Panc1 (cell line): ENCODE measurements around the gene MRPL41. TPM values are rescaled to one million over a fixed set of nuclear protein-coding genes. Genes with fewer than 3 reads are reported as not detected.
"Not testable (repeated sequence)": the region's sequence is repeated elsewhere in the genome, so short reads cannot be mapped to it uniquely, and the experiment has no call there.

Experiments
- ATAC-seq: fragments of 200-7000 bp; cut with Tn5 transposase; 2 replicates; pipeline ENCODE4 v1.9.1; 2020; ENCODE audit warnings: mild to moderate bottlenecking, moderate library complexity
- BruUV-seq: library from RNA; stranded (reverse); fragments of 400-500 nt; replicated peaks from 2 replicates; lab custom pipeline; 2021; lab: Mats Ljungman, UMichigan
- CTCF ChIA-PET: fragments of 300-600 bp; sonication (Branson Sonifier 250); formaldehyde crosslinking; loops from one replicate; lab custom pipeline; 2022; ENCODE audit warnings: antibody characterized with exemption; lab: Charles Lee
- POLR2A ChIA-PET: fragments of 300-600 bp; sonication (Branson Sonifier 250); formaldehyde crosslinking; loops from one replicate; lab custom pipeline; 2022; ENCODE audit warnings: antibody characterized with exemption; lab: Charles Lee
- DNase-seq: peaks from one replicate; pipeline ENCODE4 v3.0.0-alpha.2; 2010; ENCODE audit warnings: low read depth, low spot score
- H3K27ac ChIP-seq: 2 replicates; pipeline ENCODE4 v1.5.1; 2011; ENCODE audit warnings: mild to moderate bottlenecking, low read length, inconsistent platforms
- H3K27me3 ChIP-seq: fragments of 200-500 bp; sonication (Bioruptor generic); 2 replicates; pipeline ENCODE4 v1.6.0; 2014; ENCODE audit warnings: low read length, inconsistent platforms; ENCODE audit not compliant: control insufficient read depth, insufficient read depth
- H3K36me3 ChIP-seq: fragments of 200-500 bp; sonication (Bioruptor generic); 2 replicates; pipeline ENCODE4 v1.5.1; 2014; ENCODE audit warnings: inconsistent platforms, mild to moderate bottlenecking, low read length, moderate library complexity; ENCODE audit not compliant: control insufficient read depth, insufficient read depth
- H3K4me1 ChIP-seq: 2 replicates; pipeline ENCODE4 v1.5.1; 2011; ENCODE audit warnings: inconsistent platforms, mild to moderate bottlenecking, low read length, moderate library complexity; ENCODE audit not compliant: control insufficient read depth, insufficient read depth
- H3K4me3 ChIP-seq, 2 experiments: 2 replicates each; pipeline ENCODE4 v1.5.1; 2011 to 2012; ENCODE audit warnings: low read depth in 2 of 2, low read length in 2 of 2, mild to moderate bottlenecking in 2 of 2, inconsistent platforms in 1 of 2, moderate library complexity in 1 of 2
- H3K9me3 ChIP-seq: fragments of 200-500 bp; sonication (Bioruptor generic); 2 replicates; pipeline ENCODE4 v1.5.1; 2014; ENCODE audit warnings: low read depth, mild to moderate bottlenecking, inconsistent platforms, low read length, moderate library complexity; ENCODE audit not compliant: control insufficient read depth, insufficient read depth
- POLR2AphosphoS5 ChIP-seq: IDR thresholded peaks from 2 replicates; pipeline ENCODE4 v1.6.1; 2012; ENCODE audit warnings: mild to moderate bottlenecking, low read depth, low read length, moderate library complexity
- SIN3A ChIP-seq: IDR thresholded peaks from 2 replicates; pipeline ENCODE4 v1.6.1; 2012; ENCODE audit warnings: low read depth, mild to moderate bottlenecking, low read length, moderate library complexity, borderline replicate concordance; ENCODE audit not compliant: insufficient read depth
- TCF7L2 ChIP-seq: IDR thresholded peaks from 2 replicates; pipeline ENCODE4 v1.6.1; 2011; ENCODE audit warnings: mild to moderate bottlenecking, low read depth, low read length, inconsistent platforms
- in situ Hi-C: cut with HindIII; loops from 2 replicates; pipeline ENCODE4 v1.10.0; 2016; ENCODE audit warnings: low sequenced_read_pairs, low pct_unique_long_range_greater_than_20kb
- intact Hi-C: fragments of 100-400 bp; cut with micrococcal nuclease; formaldehyde crosslinking; loops from one replicate; pipeline ENCODE4 v1.10.0; 2022; ENCODE audit not compliant: unreplicated experiment
- total RNA-seq: library from RNA; stranded (reverse); gene quantifications from one replicate; pipeline ENCODE4 v1.2.1, GENCODE V29; 2021; ENCODE audit not compliant: unreplicated experiment
- TF ChIP-seq, protein P1 (sequence below): fragments of 450-650 bp; IDR thresholded peaks from 2 replicates; pipeline ENCODE4 v1.5.1; 2017; ENCODE audit warnings: mild to moderate bottlenecking
- TF ChIP-seq, protein P2 (sequence below), 2 experiments: IDR thresholded peaks; 2 replicates each; pipeline ENCODE4 v1.6.1; 2011 to 2012; ENCODE audit warnings: low read depth in 2 of 2, control low read depth in 1 of 2, low read length in 1 of 2, mild to moderate bottlenecking in 1 of 2, moderate library complexity in 1 of 2; ENCODE audit not compliant: insufficient read depth in 1 of 2

The MRPL41 gene
- total RNA-seq, 1 experiment from 2014 or later: 86.4 TPM

DNA sequence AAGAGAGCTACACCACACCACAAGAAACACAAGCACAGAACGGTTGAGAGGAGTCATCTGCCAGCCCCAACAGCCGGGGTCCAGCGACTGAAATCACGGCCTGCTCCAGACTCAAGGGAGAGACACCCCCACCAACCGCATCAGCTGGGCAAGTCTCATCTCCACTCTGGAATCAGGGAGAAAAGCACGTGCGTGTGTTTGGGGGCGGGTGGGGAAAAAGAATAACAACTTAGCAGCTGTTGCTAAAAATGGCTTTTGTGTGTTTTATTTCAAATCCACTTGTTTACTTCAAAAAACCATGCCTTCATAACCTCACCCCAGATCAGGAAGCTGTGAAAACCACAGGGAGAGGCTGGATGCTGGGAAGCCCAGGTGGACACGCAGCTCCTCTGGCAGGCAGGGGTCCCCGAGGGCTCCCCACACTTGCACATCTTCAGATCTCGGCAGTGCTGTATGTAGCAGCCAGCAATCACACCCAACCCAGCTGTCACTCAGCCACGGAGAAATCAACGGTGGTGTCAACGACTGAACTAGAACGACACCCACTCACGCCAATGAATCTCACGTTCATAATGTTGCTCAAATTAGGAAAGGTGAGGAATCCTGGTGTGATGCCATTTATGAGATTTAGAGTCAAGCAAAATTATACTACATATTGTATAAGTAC, 20.4 kb upstream of the MRPL41 start:
- H3K4me3 ChIP-seq: no peak overlapping the region
- ChIA-PET POLR2A (no interaction called here), CTCF (no interaction called here)
- H3K4me1 ChIP-seq: peaks cover 7% of the 10 kb centered on the region; the same call in 1 of the 2 replicates
- no peaks in the 10 kb centered on the region for H3K36me3 ChIP-seq
- H3K27ac ChIP-seq: no peak overlapping the region
- DNase-seq (no peak), ATAC-seq (no peak)
- no peaks in the 10 kb centered on the region for H3K9me3 ChIP-seq
- TF ChIP-seq TCF7L2: no peak
- TF ChIP-seq, protein P1, sequence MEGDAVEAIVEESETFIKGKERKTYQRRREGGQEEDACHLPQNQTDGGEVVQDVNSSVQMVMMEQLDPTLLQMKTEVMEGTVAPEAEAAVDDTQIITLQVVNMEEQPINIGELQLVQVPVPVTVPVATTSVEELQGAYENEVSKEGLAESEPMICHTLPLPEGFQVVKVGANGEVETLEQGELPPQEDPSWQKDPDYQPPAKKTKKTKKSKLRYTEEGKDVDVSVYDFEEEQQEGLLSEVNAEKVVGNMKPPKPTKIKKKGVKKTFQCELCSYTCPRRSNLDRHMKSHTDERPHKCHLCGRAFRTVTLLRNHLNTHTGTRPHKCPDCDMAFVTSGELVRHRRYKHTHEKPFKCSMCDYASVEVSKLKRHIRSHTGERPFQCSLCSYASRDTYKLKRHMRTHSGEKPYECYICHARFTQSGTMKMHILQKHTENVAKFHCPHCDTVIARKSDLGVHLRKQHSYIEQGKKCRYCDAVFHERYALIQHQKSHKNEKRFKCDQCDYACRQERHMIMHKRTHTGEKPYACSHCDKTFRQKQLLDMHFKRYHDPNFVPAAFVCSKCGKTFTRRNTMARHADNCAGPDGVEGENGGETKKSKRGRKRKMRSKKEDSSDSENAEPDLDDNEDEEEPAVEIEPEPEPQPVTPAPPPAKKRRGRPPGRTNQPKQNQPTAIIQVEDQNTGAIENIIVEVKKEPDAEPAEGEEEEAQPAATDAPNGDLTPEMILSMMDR: no peak
- no peak for TF ChIP-seq SIN3A
- TF ChIP-seq, protein P2, sequence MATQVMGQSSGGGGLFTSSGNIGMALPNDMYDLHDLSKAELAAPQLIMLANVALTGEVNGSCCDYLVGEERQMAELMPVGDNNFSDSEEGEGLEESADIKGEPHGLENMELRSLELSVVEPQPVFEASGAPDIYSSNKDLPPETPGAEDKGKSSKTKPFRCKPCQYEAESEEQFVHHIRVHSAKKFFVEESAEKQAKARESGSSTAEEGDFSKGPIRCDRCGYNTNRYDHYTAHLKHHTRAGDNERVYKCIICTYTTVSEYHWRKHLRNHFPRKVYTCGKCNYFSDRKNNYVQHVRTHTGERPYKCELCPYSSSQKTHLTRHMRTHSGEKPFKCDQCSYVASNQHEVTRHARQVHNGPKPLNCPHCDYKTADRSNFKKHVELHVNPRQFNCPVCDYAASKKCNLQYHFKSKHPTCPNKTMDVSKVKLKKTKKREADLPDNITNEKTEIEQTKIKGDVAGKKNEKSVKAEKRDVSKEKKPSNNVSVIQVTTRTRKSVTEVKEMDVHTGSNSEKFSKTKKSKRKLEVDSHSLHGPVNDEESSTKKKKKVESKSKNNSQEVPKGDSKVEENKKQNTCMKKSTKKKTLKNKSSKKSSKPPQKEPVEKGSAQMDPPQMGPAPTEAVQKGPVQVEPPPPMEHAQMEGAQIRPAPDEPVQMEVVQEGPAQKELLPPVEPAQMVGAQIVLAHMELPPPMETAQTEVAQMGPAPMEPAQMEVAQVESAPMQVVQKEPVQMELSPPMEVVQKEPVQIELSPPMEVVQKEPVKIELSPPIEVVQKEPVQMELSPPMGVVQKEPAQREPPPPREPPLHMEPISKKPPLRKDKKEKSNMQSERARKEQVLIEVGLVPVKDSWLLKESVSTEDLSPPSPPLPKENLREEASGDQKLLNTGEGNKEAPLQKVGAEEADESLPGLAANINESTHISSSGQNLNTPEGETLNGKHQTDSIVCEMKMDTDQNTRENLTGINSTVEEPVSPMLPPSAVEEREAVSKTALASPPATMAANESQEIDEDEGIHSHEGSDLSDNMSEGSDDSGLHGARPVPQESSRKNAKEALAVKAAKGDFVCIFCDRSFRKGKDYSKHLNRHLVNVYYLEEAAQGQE (IDR thresholded peaks at IDR 0.05; ENCODE audit: insufficient read depth in 1 of 2, low read depth in 2 of 2, low read length in 1 of 2): no peak
- TF ChIP-seq POLR2AphosphoS5: no peak
- in situ Hi-C loops: no loop called here
- H3K27me3 ChIP-seq: no peaks in the 10 kb centered on the region
- intact Hi-C loops: no loop called here
- BruUV-seq: no TSS peak

DNA sequence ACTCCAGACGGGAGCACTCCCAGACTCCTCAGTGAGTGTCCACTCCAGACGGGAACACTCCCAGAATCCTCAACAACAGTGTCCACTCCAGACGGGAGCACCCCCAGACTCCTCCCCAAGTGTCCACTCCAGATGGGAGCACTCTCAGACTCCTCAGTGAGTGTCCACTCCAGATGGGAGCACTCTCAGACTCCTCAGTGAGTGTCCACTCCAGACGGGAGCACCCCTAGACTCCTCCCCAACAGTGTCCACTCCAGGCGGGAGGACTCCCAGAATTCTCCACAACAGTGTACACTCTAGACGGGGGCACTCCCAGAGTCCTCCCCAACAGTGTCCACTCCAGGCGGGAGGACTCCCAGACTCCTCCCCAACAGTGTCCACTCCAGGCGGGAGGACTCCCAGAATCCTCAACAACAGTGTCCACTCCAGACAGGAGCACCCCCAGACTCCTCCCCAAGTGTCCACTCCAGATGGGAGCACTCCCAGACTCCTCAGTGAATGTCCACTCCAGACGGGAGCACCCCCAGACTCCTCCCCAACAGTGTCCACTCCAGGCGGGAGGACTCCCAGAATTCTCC, 18.7 kb upstream of the MRPL41 start:
- BruUV-seq, H3K9me3 ChIP-seq, H3K36me3 ChIP-seq, H3K27ac ChIP-seq, H3K27me3 ChIP-seq, POLR2A ChIA-PET, ATAC-seq, CTCF ChIA-PET, DNase-seq, H3K4me3 ChIP-seq, intact Hi-C loops, H3K4me1 ChIP-seq, in situ Hi-C loops: not testable (repeated sequence)
